KMS-11 (cell line): Measurements from ENCODE around the gene MYL1.

ENCODE experiments used
- H2AFZ ChIP-seq: fragments of 200-600 bp; sonication (generic); 2 replicates; pipeline ENCODE4 v1.6.1; 2016; ENCODE audit warnings: antibody characterized with exemption, mixed run types, low read depth
- H3K27ac ChIP-seq: fragments of 200-600 bp; sonication (generic); 2 replicates; pipeline ENCODE4 v1.6.1; 2016; ENCODE audit warnings: mild to moderate bottlenecking, mixed run types
- H3K27me3 ChIP-seq: fragments of 200-600 bp; sonication (generic); 2 replicates; pipeline ENCODE4 v1.6.1; 2017; ENCODE audit warnings: mild to moderate bottlenecking, low read depth, mixed run types, moderate library complexity; ENCODE audit not compliant: insufficient read depth
- H3K36me3 ChIP-seq: fragments of 200-600 bp; sonication (generic); 2 replicates; pipeline ENCODE4 v1.6.1; 2017; ENCODE audit warnings: mild to moderate bottlenecking, mixed run types; ENCODE audit not compliant: insufficient read depth
- H3K4me1 ChIP-seq: fragments of 200-600 bp; sonication (generic); 2 replicates; pipeline ENCODE4 v1.6.1; 2016; ENCODE audit warnings: mild to moderate bottlenecking, low read depth, mixed run types; ENCODE audit not compliant: poor library complexity, severe bottlenecking
- H3K4me2 ChIP-seq: fragments of 200-600 bp; sonication (generic); 2 replicates; pipeline ENCODE4 v1.7.0; 2016; ENCODE audit warnings: mild to moderate bottlenecking, mixed run types
- H3K4me3 ChIP-seq: fragments of 200-600 bp; sonication (generic); IDR thresholded peaks from 2 replicates; pipeline ENCODE4 v1.6.1; 2017; ENCODE audit warnings: low read depth, low read length, mixed read lengths; ENCODE audit not compliant: insufficient read depth
- H3K79me2 ChIP-seq: fragments of 200-600 bp; sonication (generic); 2 replicates; pipeline ENCODE4 v1.6.1; 2016; ENCODE audit warnings: low read depth, mixed run types; ENCODE audit not compliant: insufficient read depth
- H3K9ac ChIP-seq: fragments of 200-600 bp; sonication (generic); 2 replicates; pipeline ENCODE4 v1.6.1; 2016; ENCODE audit warnings: mild to moderate bottlenecking, mixed run types
- H4K20me1 ChIP-seq: fragments of 200-600 bp; sonication (generic); 2 replicates; pipeline ENCODE4 v1.6.1; 2016; ENCODE audit warnings: mild to moderate bottlenecking, mixed run types; ENCODE audit not compliant: insufficient read depth
- CTCF ChIP-seq: fragments of 200-600 bp; sonication (generic); conservative IDR thresholded peaks from 2 replicates; pipeline ENCODE4 v1.6.1; 2017; ENCODE audit warnings: low read depth, mild to moderate bottlenecking, antibody characterized with exemption, low read length, moderate library complexity, mixed read lengths

The MYL1 gene

GRCh38 chr2:210288408-210288807, 26.6 kb downstream of the MYL1 start:
- no peaks in the 10 kb centered on the region for H3K36me3 ChIP-seq
- H3K27me3 ChIP-seq = no peaks in the 10 kb centered on the region
- no peak overlapping the region for H3K4me2 ChIP-seq
- H3K4me3 ChIP-seq = no peak overlapping the region
- no peak overlapping the region for H2AFZ ChIP-seq
- no peak overlapping the region for H3K9ac ChIP-seq
- no peaks in the 10 kb centered on the region for H3K4me1 ChIP-seq
- no peaks in the 10 kb centered on the region for H3K79me2 ChIP-seq
- TF ChIP-seq CTCF = no peak
- H3K27ac ChIP-seq = no peak overlapping the region
- H4K20me1 ChIP-seq = no peaks in the 10 kb centered on the region

- Histone ChIP-seq H4K20me1 (no peaks in the 10 kb centered on the region), H3K27ac (no peak overlapping the region), H3K4me1 (no peaks in the 10 kb centered on the region), H3K4me3 (no peak overlapping the region), H3K4me2 (no peak overlapping the region), H3K27me3 (no peaks in the 10 kb centered on the region), H3K79me2 (no peaks in the 10 kb centered on the region), H2AFZ (no peak overlapping the region), H3K36me3 (no peaks in the 10 kb centered on the region), H3K9ac (no peak overlapping the region)
- no peak for TF ChIP-seq CTCF
Measured at GRCh38 chr2:210287301-210287700, 27.7 kb downstream of the MYL1 start.

GRCh38 chr2:210286123-210286680, 28.8 kb downstream of the MYL1 start:
- no peak overlapping the region for H3K27ac ChIP-seq
- TF ChIP-seq CTCF = no peak
- H3K79me2 ChIP-seq = no peaks in the 10 kb centered on the region
- H3K4me3 ChIP-seq = no peak overlapping the region
- no peaks in the 10 kb centered on the region for H3K4me1 ChIP-seq
- H4K20me1 ChIP-seq = no peaks in the 10 kb centered on the region
- no peaks in the 10 kb centered on the region for H3K27me3 ChIP-seq
- H3K9ac ChIP-seq = no peak overlapping the region
- no peak overlapping the region for H3K4me2 ChIP-seq
- H2AFZ ChIP-seq = no peak overlapping the region
- H3K36me3 ChIP-seq = no peaks in the 10 kb centered on the region

GRCh38 chr2:210277133-210277532, 37.8 kb downstream of the MYL1 start:
- no peaks in the 10 kb centered on the region for H3K36me3 ChIP-seq
- H3K27me3 ChIP-seq = no peaks in the 10 kb centered on the region
- no peaks in the 10 kb centered on the region for H4K20me1 ChIP-seq
- H3K79me2 ChIP-seq = no peaks in the 10 kb centered on the region
- H3K4me3 ChIP-seq = no peak overlapping the region
- no peak overlapping the region for H3K27ac ChIP-seq
- no peak overlapping the region for H3K4me2 ChIP-seq
- H2AFZ ChIP-seq = no peak overlapping the region
- no peak for TF ChIP-seq CTCF
- no peak overlapping the region for H3K9ac ChIP-seq
- H3K4me1 ChIP-seq = no peaks in the 10 kb centered on the region
